GM19438 (cell line): ENCODE measurements around the gene SETD5.

Experiments used
- ATAC-seq: cut with Tn5 transposase; IDR thresholded peaks from one replicate; pipeline ENCODE4 v1.9.1; 2021; ENCODE audit warnings: low read depth; ENCODE audit not compliant: unreplicated experiment

The SETD5 gene

DNA sequence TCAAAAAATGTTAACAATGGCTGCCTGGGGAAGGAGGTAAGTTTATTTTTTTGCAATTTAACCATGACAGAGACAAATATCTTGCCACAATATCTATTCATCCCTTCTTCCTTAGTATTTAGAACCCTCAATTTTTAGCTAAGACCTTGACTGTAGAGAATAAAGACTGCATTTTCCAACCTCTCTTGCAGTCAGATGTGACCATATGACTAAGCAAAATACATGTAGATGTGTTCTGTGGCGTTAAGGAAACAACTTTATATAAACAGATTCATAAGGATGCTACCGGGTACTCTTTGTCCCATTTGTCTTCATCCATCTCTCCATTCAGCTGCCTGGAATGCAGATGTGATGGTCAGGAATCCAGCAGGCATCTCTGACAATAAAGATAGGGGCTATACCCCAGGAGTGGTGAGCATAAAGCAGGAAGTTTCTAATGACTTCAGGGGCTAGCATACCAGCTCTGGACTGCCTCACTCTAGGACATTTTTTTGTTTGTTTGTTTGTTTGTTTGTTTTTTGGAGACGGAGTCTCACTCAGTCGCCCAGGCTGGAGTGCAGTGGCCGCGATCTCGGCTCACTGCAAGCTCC is 115.1 kb downstream of the SETD5 start:
- no peak for ATAC-seq

DNA sequence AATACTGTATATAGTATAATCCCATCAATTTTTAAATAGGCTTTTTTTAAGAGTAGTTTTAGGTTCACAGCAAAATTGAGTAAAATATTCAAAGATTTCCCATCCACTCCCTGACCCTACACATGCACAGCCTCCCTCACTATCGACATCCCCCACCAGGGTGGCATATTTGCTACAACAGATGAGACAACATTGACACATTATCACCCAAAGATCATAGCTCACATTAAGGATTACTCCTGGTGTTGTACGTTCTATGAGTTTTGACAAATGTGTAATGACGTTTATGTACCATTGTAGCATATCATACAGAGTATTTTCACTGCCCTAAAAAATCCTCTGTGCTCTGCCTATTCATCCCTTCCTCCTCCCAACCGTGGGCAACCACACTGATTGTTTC is 116.9 kb downstream of the SETD5 start:
- no peak for ATAC-seq

DNA sequence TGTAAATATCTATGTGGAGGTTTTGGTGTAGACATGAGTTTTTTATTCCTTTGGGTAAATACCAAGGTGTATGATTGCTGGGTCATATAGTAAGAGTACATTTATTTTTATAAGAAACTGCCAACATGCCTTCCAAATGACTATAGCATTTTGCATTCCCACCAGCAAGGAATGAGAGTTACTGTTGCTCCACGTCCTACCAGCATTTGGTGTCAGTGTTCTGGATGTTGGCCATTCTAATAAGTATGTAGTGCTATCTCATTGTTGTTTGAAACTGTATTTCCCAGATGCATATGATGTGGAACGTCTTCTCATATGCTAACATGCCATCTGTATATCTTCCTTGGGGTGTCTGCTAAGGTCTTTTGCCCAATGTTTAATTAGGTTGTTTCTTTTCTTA is 117.5 kb downstream of the SETD5 start:
- ATAC-seq: no peak

- ATAC-seq: no peak
These were observed 127.7 kb downstream of the SETD5 start for GRCh38 chr3:9525078-9525477.
